Neural crest cell (in vitro differentiated cells): Measurements from ENCODE around the gene IGF2. TPM values are rescaled to one million over a fixed set of nuclear protein-coding genes. Genes with fewer than 3 reads are reported as not detected.

Experiments used
- DNase-seq: peaks from one replicate; pipeline ENCODE4 v3.0.0; 2021; ENCODE audit warnings: low read depth, mixed read lengths, low spot score
- H3K27ac Mint-ChIP-seq: one replicate; pipeline ENCODE4 v1.8.0; 2021; ENCODE audit warnings: mild to moderate bottlenecking, mixed read lengths; ENCODE audit not compliant: unreplicated experiment
- H3K27me3 Mint-ChIP-seq: 2 replicates; pipeline ENCODE4 v1.8.0; 2021; ENCODE audit warnings: low read depth, mild to moderate bottlenecking, mixed read lengths
- H3K36me3 Mint-ChIP-seq: 2 replicates; pipeline ENCODE4 v1.8.0; 2021; ENCODE audit warnings: low read depth, mild to moderate bottlenecking, mixed read lengths
- H3K4me1 Mint-ChIP-seq: 2 replicates; pipeline ENCODE4 v1.8.0; 2021; ENCODE audit warnings: mixed read lengths
- H3K4me3 Mint-ChIP-seq: one replicate; pipeline ENCODE4 v1.8.0; 2021; ENCODE audit warnings: mild to moderate bottlenecking, mixed read lengths
- H3K9me3 Mint-ChIP-seq: 2 replicates; pipeline ENCODE4 v1.8.0; 2021; ENCODE audit warnings: mixed read lengths
- total RNA-seq: library from RNA; stranded (reverse); gene quantifications from 2 replicates; pipeline ENCODE4 v1.2.1, GENCODE V29; 2021
- TF ChIP-seq, protein P1 (sequence below): fragments of 200-600 bp; sonication (generic); conservative IDR thresholded peaks from 2 replicates; pipeline ENCODE4 v1.5.0; 2021; ENCODE audit warnings: antibody characterized with exemption, mild to moderate bottlenecking

Gene IGF2
- total RNA-seq, 1 donor from 2014 or later = 20.1 TPM

DNA sequence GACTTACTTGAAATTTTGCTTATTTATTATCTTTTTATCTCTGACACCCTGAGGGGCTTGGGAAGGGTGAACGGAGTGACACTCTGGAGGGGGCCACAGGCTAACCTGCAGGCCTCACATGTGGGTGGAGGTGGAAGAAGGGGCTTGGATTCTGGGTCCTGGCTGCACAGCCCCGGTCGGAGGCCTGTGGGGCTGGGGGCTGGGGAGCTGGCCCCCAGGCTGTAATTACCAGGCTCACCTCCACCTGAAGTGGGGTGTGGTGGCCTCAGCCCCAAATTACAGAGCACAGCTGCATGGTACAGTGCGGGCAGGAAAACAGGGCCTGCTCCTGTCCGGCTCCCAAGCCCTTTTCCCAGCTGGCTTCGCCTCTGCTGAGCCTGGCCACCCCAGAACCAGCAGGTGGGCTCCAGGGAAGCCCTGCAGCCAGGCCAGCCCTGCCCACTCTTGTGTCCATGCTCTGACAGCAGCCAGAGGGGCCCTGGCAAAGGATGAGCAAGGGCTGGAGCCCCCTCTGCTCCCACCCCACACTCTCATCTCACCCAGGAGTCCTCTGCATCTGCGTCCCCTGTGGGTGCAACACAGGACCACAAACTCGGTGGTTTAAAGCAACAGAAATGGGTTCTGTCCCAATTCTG, 48.0 kb downstream of the IGF2 start:
- no peaks in the 10 kb centered on the region for H3K4me1 Mint-ChIP-seq
- no peak overlapping the region for H3K4me3 Mint-ChIP-seq
- no peak for DNase-seq
- no peaks in the 10 kb centered on the region for H3K36me3 Mint-ChIP-seq
- H3K27ac Mint-ChIP-seq = no peak overlapping the region
- no peaks in the 10 kb centered on the region for H3K27me3 Mint-ChIP-seq
- TF ChIP-seq, protein P1, sequence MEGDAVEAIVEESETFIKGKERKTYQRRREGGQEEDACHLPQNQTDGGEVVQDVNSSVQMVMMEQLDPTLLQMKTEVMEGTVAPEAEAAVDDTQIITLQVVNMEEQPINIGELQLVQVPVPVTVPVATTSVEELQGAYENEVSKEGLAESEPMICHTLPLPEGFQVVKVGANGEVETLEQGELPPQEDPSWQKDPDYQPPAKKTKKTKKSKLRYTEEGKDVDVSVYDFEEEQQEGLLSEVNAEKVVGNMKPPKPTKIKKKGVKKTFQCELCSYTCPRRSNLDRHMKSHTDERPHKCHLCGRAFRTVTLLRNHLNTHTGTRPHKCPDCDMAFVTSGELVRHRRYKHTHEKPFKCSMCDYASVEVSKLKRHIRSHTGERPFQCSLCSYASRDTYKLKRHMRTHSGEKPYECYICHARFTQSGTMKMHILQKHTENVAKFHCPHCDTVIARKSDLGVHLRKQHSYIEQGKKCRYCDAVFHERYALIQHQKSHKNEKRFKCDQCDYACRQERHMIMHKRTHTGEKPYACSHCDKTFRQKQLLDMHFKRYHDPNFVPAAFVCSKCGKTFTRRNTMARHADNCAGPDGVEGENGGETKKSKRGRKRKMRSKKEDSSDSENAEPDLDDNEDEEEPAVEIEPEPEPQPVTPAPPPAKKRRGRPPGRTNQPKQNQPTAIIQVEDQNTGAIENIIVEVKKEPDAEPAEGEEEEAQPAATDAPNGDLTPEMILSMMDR = no peak
- H3K9me3 Mint-ChIP-seq = no peaks in the 10 kb centered on the region

- Mint-ChIP-seq H3K27me3 (no peaks in the 10 kb centered on the region), H3K27ac (no peak overlapping the region), H3K36me3 (no peaks in the 10 kb centered on the region), H3K4me1 (no peaks in the 10 kb centered on the region), H3K9me3 (no peaks in the 10 kb centered on the region), H3K4me3 (no peak overlapping the region)
- no peak for DNase-seq
- TF ChIP-seq, protein P1 = no peak
Measured at GRCh38 chr11:2090172-2091111, 48.7 kb downstream of the IGF2 start.

- no peak for DNase-seq
- Mint-ChIP-seq H3K4me3 (no peak overlapping the region), H3K9me3 (no peaks in the 10 kb centered on the region), H3K4me1 (no peaks in the 10 kb centered on the region), H3K27me3 (no peaks in the 10 kb centered on the region), H3K36me3 (no peaks in the 10 kb centered on the region), H3K27ac (no peak overlapping the region)
- TF ChIP-seq, protein P1 = no peak
Measured at GRCh38 chr11:2089536-2090165, 49.5 kb downstream of the IGF2 start.

DNA sequence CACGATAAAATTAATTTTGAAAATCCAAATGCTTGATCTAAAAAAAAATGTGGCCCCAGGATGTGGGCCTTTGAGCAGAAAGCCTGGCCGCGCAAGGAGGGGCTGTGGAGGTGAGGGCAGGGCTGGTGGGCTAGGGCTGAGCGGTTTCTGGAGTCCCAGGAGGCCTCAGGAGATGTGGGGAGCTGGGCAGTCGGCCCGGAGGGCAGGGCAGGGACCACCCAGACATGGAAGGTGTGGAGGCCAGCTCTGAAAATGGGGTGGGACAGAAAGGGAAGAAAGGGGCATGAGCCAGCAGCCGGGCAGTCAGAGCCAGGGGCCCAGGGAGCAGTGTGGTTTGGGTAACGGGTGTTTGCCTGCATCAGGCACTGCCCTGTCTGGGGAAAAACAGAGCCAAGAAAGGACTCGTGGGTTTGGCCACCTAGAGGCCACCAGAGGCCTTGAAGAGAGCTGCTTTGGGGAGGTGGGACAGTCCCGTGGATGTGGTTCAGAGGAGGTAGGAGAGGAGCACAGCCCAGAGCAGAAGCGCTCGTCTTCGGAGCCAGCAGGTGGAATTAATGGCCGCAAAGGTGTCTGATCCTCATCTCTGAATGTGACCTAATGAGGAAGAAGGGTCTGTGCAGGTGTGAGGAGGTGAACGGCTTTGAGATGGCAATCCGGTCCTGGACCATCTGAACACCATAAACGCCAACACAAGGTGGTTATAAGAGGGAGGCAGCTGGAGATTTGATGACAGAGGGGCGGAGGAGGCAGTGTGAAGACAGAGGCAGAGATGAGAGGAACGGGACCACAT, 50.2 kb downstream of the IGF2 start:
- Mint-ChIP-seq H3K36me3 (peaks cover 2% of the 10 kb centered on the region), H3K4me1 (no peaks in the 10 kb centered on the region), H3K27me3 (no peaks in the 10 kb centered on the region), H3K9me3 (peaks cover 6% of the 10 kb centered on the region), H3K4me3 (no peak overlapping the region), H3K27ac (no peak overlapping the region)
- no peak for DNase-seq
- TF ChIP-seq, protein P1 = peak; percentile 39

- DNase-seq = no peak
- Mint-ChIP-seq H3K27ac (no peak overlapping the region), H3K36me3 (peaks cover 7% of the 10 kb centered on the region), H3K4me3 (no peak overlapping the region), H3K4me1 (no peaks in the 10 kb centered on the region), H3K27me3 (no peaks in the 10 kb centered on the region), H3K9me3 (peaks cover 8% of the 10 kb centered on the region)
- TF ChIP-seq, protein P1 = no peak
Measured at GRCh38 chr11:2088284-2088683, 50.9 kb downstream of the IGF2 start.
